IMR-90 (cell line): Measurements from ENCODE around the gene N4BP2L1. TPM values are rescaled to one million over a fixed set of nuclear protein-coding genes. Genes with fewer than 3 reads are reported as not detected.

Experiments
- ATAC-seq: fragments of 200-7000 bp; cut with Tn5 transposase; 2 replicates; pipeline ENCODE4 v1.9.1; 2020; ENCODE audit warnings: low read depth, mild to moderate bottlenecking, moderate library complexity
- BruUV-seq: library from RNA; stranded (reverse); fragments of 400-500 nt; replicated peaks from 2 replicates; lab custom pipeline; 2021; lab: Mats Ljungman, UMichigan
- CTCF ChIA-PET: fragments of 300-600 bp; formaldehyde crosslinking; extraction: SDS; loops from one replicate; lab custom pipeline; 2021; ENCODE audit warnings: antibody characterized with exemption; lab: Yijun Ruan, JAX
- POLR2A ChIA-PET: fragments of 300-600 bp; sonication (Branson Sonifier 250); formaldehyde crosslinking; loops from one replicate; lab custom pipeline; 2022; ENCODE audit warnings: antibody characterized with exemption; ENCODE audit not compliant: unreplicated experiment; lab: Charles Lee
- DNase-seq: peaks from one replicate; pipeline ENCODE4 v3.0.0; 2013
- H2AFZ ChIP-seq: replicated peaks from 2 replicates; pipeline ENCODE3; 2013; ENCODE audit warnings: low read length, mild to moderate bottlenecking; ENCODE audit not compliant: poor library complexity
- H2AK5ac ChIP-seq: 2 replicates; pipeline ENCODE4 v1.6.1; 2013; ENCODE audit warnings: low read depth, low read length, inconsistent platforms
- H2AK9ac ChIP-seq: replicated peaks from 2 replicates; pipeline ENCODE3; 2013; ENCODE audit warnings: mild to moderate bottlenecking, low read depth, low read length, moderate library complexity; ENCODE audit not compliant: poor library complexity
- H2BK120ac ChIP-seq: 2 replicates; pipeline ENCODE4 v1.6.1; 2013; ENCODE audit warnings: low read depth, low read length, inconsistent platforms
- H2BK15ac ChIP-seq: 3 replicates; pipeline ENCODE4 v1.6.1; 2013; ENCODE audit warnings: low read depth, low read length, inconsistent platforms
- H2BK20ac ChIP-seq: 2 replicates; pipeline ENCODE4 v1.6.1; 2013; ENCODE audit warnings: low read depth, mild to moderate bottlenecking, inconsistent platforms, low read length, moderate library complexity
- H2BK5ac ChIP-seq: 2 replicates; pipeline ENCODE4 v1.6.1; 2013; ENCODE audit warnings: mild to moderate bottlenecking, low read depth, low read length, inconsistent platforms; ENCODE audit not compliant: poor library complexity, severe bottlenecking
- H3K14ac ChIP-seq: replicated peaks from 2 replicates; pipeline ENCODE4 v1.6.1; 2013; ENCODE audit warnings: low read depth, low read length, inconsistent platforms
- H3K18ac ChIP-seq: 2 replicates; pipeline ENCODE4 v1.6.1; 2013; ENCODE audit warnings: low read depth, low read length, control low read depth
- H3K23ac ChIP-seq: 2 replicates; pipeline ENCODE4 v1.6.1; 2013; ENCODE audit warnings: low read depth, low read length, inconsistent platforms
- H3K27ac ChIP-seq: 2 replicates; pipeline ENCODE4 v1.5.1; 2013; ENCODE audit warnings: mild to moderate bottlenecking, control low read depth, low read length; ENCODE audit not compliant: insufficient read depth
- H3K27me3 ChIP-seq: 2 replicates; pipeline ENCODE4 v1.6.1; 2013; ENCODE audit warnings: low read length; ENCODE audit not compliant: control insufficient read depth, insufficient read depth
- H3K36me3 ChIP-seq: 2 replicates; pipeline ENCODE4 v1.6.1; 2013; ENCODE audit warnings: low read length, mixed read lengths; ENCODE audit not compliant: control insufficient read depth, insufficient read depth
- H3K4ac ChIP-seq: 2 replicates; pipeline ENCODE4 v1.6.1; 2013; ENCODE audit warnings: low read depth, low read length, inconsistent platforms
- H3K4me1 ChIP-seq: 2 replicates; pipeline ENCODE4 v1.6.1; 2013; ENCODE audit warnings: low read length, mixed read lengths; ENCODE audit not compliant: control insufficient read depth, insufficient read depth
- H3K4me2 ChIP-seq: 2 replicates; pipeline ENCODE4 v1.6.1; 2013; ENCODE audit warnings: low read depth, mild to moderate bottlenecking, control low read depth, low read length, moderate library complexity
- H3K4me3 ChIP-seq: 2 replicates; pipeline ENCODE4 v1.5.1; 2013; ENCODE audit warnings: low read depth, mild to moderate bottlenecking, control low read depth, low read length, moderate library complexity; ENCODE audit not compliant: insufficient read depth
- H3K56ac ChIP-seq: 2 replicates; pipeline ENCODE4 v1.6.1; 2013; ENCODE audit warnings: low read length, inconsistent platforms; ENCODE audit not compliant: insufficient read depth; ENCODE audit errors: extremely low read depth
- H3K79me1 ChIP-seq, 2 experiments: 2 replicates each; pipeline ENCODE4 v1.6.1; 2013; ENCODE audit warnings: low read length in 2 of 2, inconsistent platforms in 1 of 2, low read depth in 1 of 2
- H3K9ac ChIP-seq: 2 replicates; pipeline ENCODE4 v1.6.1; 2013; ENCODE audit warnings: low read depth, low read length, control low read depth
- H3K9me1 ChIP-seq: 2 replicates; pipeline ENCODE4 v1.6.1; 2013; ENCODE audit warnings: low read length, inconsistent platforms; ENCODE audit not compliant: insufficient read depth
- H3K9me3 ChIP-seq: 2 replicates; pipeline ENCODE4 v1.6.1; 2013; ENCODE audit warnings: low read length; ENCODE audit not compliant: control insufficient read depth, insufficient read depth
- H4K20me1 ChIP-seq: 2 replicates; pipeline ENCODE4 v1.6.1; 2013; ENCODE audit warnings: low read length, inconsistent platforms; ENCODE audit not compliant: insufficient read depth
- H4K5ac ChIP-seq: 2 replicates; pipeline ENCODE4 v1.6.1; 2013; ENCODE audit warnings: mild to moderate bottlenecking, low read depth, low read length, control low read depth
- H4K8ac ChIP-seq, 2 experiments: 2 replicates each; pipeline ENCODE4 v1.6.1; 2013; ENCODE audit warnings: low read depth in 2 of 2, low read length in 2 of 2, control low read depth in 1 of 2, inconsistent platforms in 1 of 2
- H4K91ac ChIP-seq: 2 replicates; pipeline ENCODE4 v1.6.1; 2013; ENCODE audit warnings: low read depth, low read length, inconsistent platforms; ENCODE audit not compliant: insufficient read depth
- BHLHE40 ChIP-seq: fragments of 150-350 bp; IDR thresholded peaks from 2 replicates; pipeline ENCODE4 v1.6.1; 2016; ENCODE audit warnings: mild to moderate bottlenecking, low read depth, low read length
- CEBPB ChIP-seq: IDR thresholded peaks from 2 replicates; pipeline ENCODE4 v1.6.1; 2012; ENCODE audit warnings: low read depth, low read length, improper control_type of control experiment
- CHD1 ChIP-seq: IDR thresholded peaks from 2 replicates; pipeline ENCODE4 v1.6.1; 2012; ENCODE audit warnings: low read depth, low read length, improper control_type of control experiment
- RAD21 ChIP-seq: IDR thresholded peaks from 2 replicates; pipeline ENCODE4 v1.6.1; 2012; ENCODE audit warnings: low read length, improper control_type of control experiment
- SMC3 ChIP-seq: fragments of 150-350 bp; IDR thresholded peaks from 2 replicates; pipeline ENCODE4 v1.6.1; 2016; ENCODE audit warnings: low read depth, mild to moderate bottlenecking, antibody characterized with exemption, low read length, moderate library complexity
- WGBS, 2 experiments: methylation state at CpG; one replicate each; pipeline versions ENCODE4 v1.1.5 to v1.1.7; 2013; ENCODE audit warnings: missing lambda C conversion rate in 2 of 2; ENCODE audit not compliant: insufficient read length in 1 of 2; ENCODE audit errors: extremely low coverage in 2 of 2; 5-methylcytosine and 5-hydroxymethylcytosine counted together
- dilution Hi-C: fragments of 300-500 bp; cut with HindIII; formaldehyde crosslinking; loops from one replicate; pipeline ENCODE4 v1.14.3; 2018; ENCODE audit warnings: low sequenced_read_pairs; ENCODE audit not compliant: unreplicated experiment
- in situ Hi-C: fragments of 300-500 bp; cut with MboI; formaldehyde crosslinking; loops from 3 replicates; pipeline ENCODE4 v1.14.3; 2019; ENCODE audit warnings: low sequenced_read_pairs, inconsistent platforms, mixed read lengths
- intact Hi-C: fragments of 100-400 bp; cut with micrococcal nuclease; formaldehyde crosslinking; loops from 2 replicates; pipeline ENCODE4 v1.10.0; 2022
- polyA plus RNA-seq, 3 experiments: library from polyadenylated mRNA; depleted of rRNA; stranded (reverse); fragments of >200 nt; gene quantifications; 2 replicates each; pipeline ENCODE4 v1.2.3, GENCODE V29; 2012; ENCODE audit warnings: low replicate concordance in 1 of 3
- total RNA-seq: library from RNA; depleted of rRNA; stranded (reverse); fragments of >200 nt; gene quantifications from 2 replicates; pipeline ENCODE4 v1.2.3, GENCODE V29; 2012

Gene N4BP2L1
- total and polyA plus RNA-seq, 2 of the 4 experiments (the other 2 are of a cell fraction): 0.18 to 0.46 TPM

DNA sequence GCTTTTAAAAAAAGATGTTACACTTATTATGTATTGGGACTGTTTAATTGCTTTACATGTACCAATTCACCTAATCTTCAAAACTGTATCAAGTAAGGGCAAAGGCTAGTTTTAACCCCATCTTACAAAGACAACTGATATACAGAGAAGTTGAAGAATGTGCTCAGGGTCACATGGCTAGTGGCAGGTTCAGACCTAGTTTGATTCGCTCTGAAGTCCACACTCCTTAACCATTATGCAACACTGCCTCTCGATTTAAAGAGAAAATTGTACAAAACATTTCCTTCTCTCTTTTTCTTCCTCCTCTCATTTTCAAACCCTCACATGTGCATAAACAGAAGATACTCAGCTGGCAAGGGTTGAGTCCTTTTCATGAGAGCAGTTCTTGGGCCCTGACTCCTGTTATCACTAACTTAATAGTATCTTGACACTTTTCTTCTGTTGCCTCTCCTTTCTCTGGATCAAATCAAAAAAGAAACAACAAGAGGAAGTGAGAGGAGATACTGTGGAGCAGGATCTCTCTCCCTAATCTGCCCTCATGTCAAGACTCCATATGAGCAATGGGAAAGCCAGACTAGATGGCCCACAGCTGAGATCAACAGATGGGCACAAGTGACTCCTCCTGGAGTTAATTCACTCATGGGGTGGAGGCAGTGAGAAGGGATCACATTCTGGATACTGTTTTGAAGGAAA lies 19.0 kb upstream of the N4BP2L1 start:
- Histone ChIP-seq H4K8ac (no peak overlapping the region), H3K27me3 (no peaks in the 10 kb centered on the region), H3K9me1 (no peaks in the 10 kb centered on the region), H3K9me3 (0 out of 2 replicates have a peak, but pooled peaks cover 3% of the 10 kb centered on the region), H3K9ac (no peak overlapping the region), H2BK5ac (no peak overlapping the region), H3K23ac (no peak overlapping the region), H3K18ac (no peak overlapping the region), H4K20me1 (no peaks in the 10 kb centered on the region), H3K4me1 (peaks cover 1% of the 10 kb centered on the region; the same call in 1 of the 2 replicates), H3K79me1 (no peaks in the 10 kb centered on the region), H3K36me3 (no peaks in the 10 kb centered on the region), H4K5ac (no peak overlapping the region), H3K14ac (no peak overlapping the region), H3K4me2 (no peak overlapping the region), H3K4me3 (no peak overlapping the region), H2AFZ (no peak overlapping the region), H2BK20ac (no peak overlapping the region), H2AK5ac (no peak overlapping the region), H2BK15ac (no peak overlapping the region), H2BK120ac (no peak overlapping the region), H4K91ac (no peak overlapping the region), H3K4ac (no peak overlapping the region), H2AK9ac (no peak overlapping the region), H3K56ac (no peak overlapping the region), H3K27ac (no peak overlapping the region)
- no TSS peak for BruUV-seq
- ChIA-PET CTCF (no interaction called here), POLR2A (no interaction called here)
- in situ Hi-C loops (no loop called here), intact Hi-C loops (loop anchor here (5.0 kb wide), 1 partner anchor 40 kb away; no protein-coding TSS in a partner anchor), dilution Hi-C loops (no loop called here)
- no peak for DNase-seq
- TF ChIP-seq RAD21 (no peak), BHLHE40 (no peak), SMC3 (no peak), CEBPB (no peak), CHD1 (no peak)
- no peak for ATAC-seq
- WGBS, 2 experiments: 60% methylated on average over 1 of the region's 2 CpGs; no CpG with 5 or more reads in 1 of the 2 experiments
